Activated naive CD8-positive, alpha-beta T cell treated with anti-CD3 and anti-CD28 coated beads, Interleukin-2, amount 10 ng/mL, durations not matched to agents 7 days and 5 days (primary cell): Measurements from ENCODE around the gene SYT9. TPM values are rescaled to one million over a fixed set of nuclear protein-coding genes. Genes with fewer than 3 reads are reported as not detected.
"Not testable (repeated sequence)": the region's sequence is repeated elsewhere in the genome, so short reads cannot be mapped to it uniquely, and the experiment has no call there.

Experiments
- ATAC-seq: fragments of 150-1000 bp; cut with Tn5 transposase; one replicate; pipeline ENCODE4 v1.10.0; 2021; ENCODE audit warnings: low read depth, moderate library complexity
- POLR2A ChIA-PET: fragments of 350-600 bp; sonication (Branson Sonifier 250); formaldehyde crosslinking; loops from one replicate; lab custom pipeline; 2021; ENCODE audit warnings: antibody characterized with exemption; lab: Charles Lee
- DNase-seq: peaks from one replicate; pipeline ENCODE4 v3.0.0; 2021
- H3K27ac Mint-ChIP-seq: one replicate; pipeline ENCODE4 v1.8.0; 2022; ENCODE audit warnings: mild to moderate bottlenecking, mixed read lengths
- H3K27me3 Mint-ChIP-seq: one replicate; pipeline ENCODE4 v1.8.0; 2022; ENCODE audit warnings: mild to moderate bottlenecking, moderate library complexity, mixed read lengths
- H3K36me3 Mint-ChIP-seq: one replicate; pipeline ENCODE4 v1.8.0; 2021; ENCODE audit warnings: mild to moderate bottlenecking, mixed read lengths
- H3K4me1 Mint-ChIP-seq: one replicate; pipeline ENCODE4 v1.8.0; 2021; ENCODE audit warnings: mixed read lengths
- H3K4me3 Mint-ChIP-seq: one replicate; pipeline ENCODE4 v1.8.0; 2022; ENCODE audit warnings: mild to moderate bottlenecking, moderate library complexity, mixed read lengths
- H3K9me3 Mint-ChIP-seq: one replicate; pipeline ENCODE4 v1.8.0; 2021; ENCODE audit warnings: mixed read lengths
- total RNA-seq, 2 experiments: library from RNA; stranded (reverse); gene quantifications; one replicate each; pipeline ENCODE4 v1.2.3, GENCODE V29; 2021

Gene SYT9
- total RNA-seq, 2 experiments from 2014 or later, result not detected

GRCh38 chr11:7501894-7502293 is 250.2 kb downstream of the SYT9 start:
- no peak for DNase-seq
- POLR2A ChIA-PET, result interaction anchor here (1.2 kb wide), 1 partner anchor 11 kb away, joined by 3 read pairs; no protein-coding TSS in a partner anchor

GRCh38 chr11:7506243-7506642 is 254.5 kb downstream of the SYT9 start:
- no peaks in the 10 kb centered on the region for H3K4me1 Mint-ChIP-seq
- no peak overlapping the region for H3K4me3 Mint-ChIP-seq
- POLR2A ChIA-PET, result no interaction called here
- DNase-seq, result no peak
- ATAC-seq, result no peak
- no peaks in the 10 kb centered on the region for H3K36me3 Mint-ChIP-seq
- no peak overlapping the region for H3K27ac Mint-ChIP-seq
- no peaks in the 10 kb centered on the region for H3K9me3 Mint-ChIP-seq
- no peaks in the 10 kb centered on the region for H3K27me3 Mint-ChIP-seq

More at GRCh38 chr11:7501894-7502293, 250.2 kb downstream of the SYT9 start:
- ATAC-seq, result no peak
- H3K4me3 Mint-ChIP-seq, result no peak overlapping the region
- H3K9me3 Mint-ChIP-seq, result no peaks in the 10 kb centered on the region
- H3K36me3 Mint-ChIP-seq, result no peaks in the 10 kb centered on the region
- H3K27me3 Mint-ChIP-seq, result no peaks in the 10 kb centered on the region
- no peaks in the 10 kb centered on the region for H3K4me1 Mint-ChIP-seq
- H3K27ac Mint-ChIP-seq, result no peak overlapping the region

- Mint-ChIP-seq H3K36me3 (no peaks in the 10 kb centered on the region), H3K27me3 (peaks cover 3% of the 10 kb centered on the region), H3K9me3 (no peaks in the 10 kb centered on the region), H3K4me3 (no peak overlapping the region), H3K27ac (no peak overlapping the region), H3K4me1 (peaks cover 9% of the 10 kb centered on the region)
- POLR2A ChIA-PET, result no interaction called here
- ATAC-seq (no peak), DNase-seq (no peak)
Observed at GRCh38 chr11:7508087-7508486, 256.4 kb downstream of the SYT9 start.

GRCh38 chr11:7509966-7510365 is 258.3 kb downstream of the SYT9 start:
- no peaks in the 10 kb centered on the region for H3K9me3 Mint-ChIP-seq

GRCh38 chr11:7511401-7511800 is 259.7 kb downstream of the SYT9 start:
- POLR2A ChIA-PET, result no interaction called here
- Mint-ChIP-seq H3K27me3 (peaks cover 7% of the 10 kb centered on the region), H3K4me3 (no peak overlapping the region), H3K9me3 (no peaks in the 10 kb centered on the region), H3K36me3 (peaks cover 7% of the 10 kb centered on the region), H3K4me1 (peaks cover 24% of the 10 kb centered on the region), H3K27ac (no peak overlapping the region)
- no peak for DNase-seq
- ATAC-seq, result no peak

More at GRCh38 chr11:7509966-7510365, 258.3 kb downstream of the SYT9 start:
- DNase-seq (no peak), ATAC-seq (no peak)
- Mint-ChIP-seq H3K27ac (no peak overlapping the region), H3K4me3 (no peak overlapping the region), H3K4me1 (peaks cover 11% of the 10 kb centered on the region), H3K36me3 (no peaks in the 10 kb centered on the region), H3K27me3 (peaks cover 3% of the 10 kb centered on the region)
- POLR2A ChIA-PET, result no interaction called here

- POLR2A ChIA-PET, result interaction anchor here (0.6 to 1.6 kb wide), 6 partner anchors 12 to 153 kb away, joined by 3 to 5 read pairs (median 4); no protein-coding TSS in a partner anchor
- ATAC-seq, result peak; percentile 31
- peaks cover 7% of the 10 kb centered on the region for H3K27me3 Mint-ChIP-seq
- H3K36me3 Mint-ChIP-seq, result peaks cover 7% of the 10 kb centered on the region
- peaks cover 32% of the 10 kb centered on the region for H3K4me1 Mint-ChIP-seq
- H3K27ac Mint-ChIP-seq, result peak overlapping the region; percentile 91
- peak overlapping the region; percentile 88 for H3K4me3 Mint-ChIP-seq
- DNase-seq, result peak; percentile 51
- no peaks in the 10 kb centered on the region for H3K9me3 Mint-ChIP-seq
Observed at GRCh38 chr11:7512525-7513233, 261.0 kb downstream of the SYT9 start.

- peak; percentile 93 for DNase-seq
- Mint-ChIP-seq H3K9me3 (no peaks in the 10 kb centered on the region), H3K27ac (peak within 1 kb of the TSS; percentile 91), H3K36me3 (peaks cover 7% of the 10 kb centered on the region), H3K4me1 (peaks cover 32% of the 10 kb centered on the region), H3K4me3 (peak within 1 kb of the TSS; percentile 88), H3K27me3 (peaks cover 7% of the 10 kb centered on the region)
- POLR2A ChIA-PET, result interaction anchor here (0.7 to 1.6 kb wide), 5 partner anchors 13 to 152 kb away, joined by 3 to 5 read pairs (median 4); no protein-coding TSS in a partner anchor
- peak; percentile 88 for ATAC-seq
Observed at GRCh38 chr11:7513234-7514098, 261.8 kb downstream of the SYT9 start, which contains the start of gene PPFIBP2. Gene PPFIBP2, plus strand, starts transcription at chr11:7513999. Its CDS starts 35,477 bp downstream, at chr11:7549476.

GRCh38 chr11:7514099-7514591 is 262.4 kb downstream of the SYT9 start:
- Mint-ChIP-seq H3K9me3 (no peaks in the 10 kb centered on the region), H3K36me3 (peaks cover 13% of the 10 kb centered on the region), H3K27ac (peak overlapping the region; percentile 58), H3K4me3 (peak overlapping the region; percentile 88), H3K4me1 (peaks cover 36% of the 10 kb centered on the region), H3K27me3 (peaks cover 7% of the 10 kb centered on the region)
- ATAC-seq (peak; percentile 22), DNase-seq (no peak)
- POLR2A ChIA-PET, result interaction anchor here (1.0 to 1.6 kb wide), 5 partner anchors 11 to 151 kb away, joined by 3 to 5 read pairs (median 4); no protein-coding TSS in a partner anchor

GRCh38 chr11:7515447-7515886 is 263.8 kb downstream of the SYT9 start:
- POLR2A ChIA-PET, result interaction anchor here (0.5 to 1.5 kb wide), 2 partner anchors 9 to 507 kb away, joined by 3 to 5 read pairs; no protein-coding TSS in a partner anchor

GRCh38 chr11:7516475-7516874 is 264.8 kb downstream of the SYT9 start:
- H3K9me3 Mint-ChIP-seq, result no peaks in the 10 kb centered on the region
- H3K4me1 Mint-ChIP-seq, result peaks cover 39% of the 10 kb centered on the region
- H3K27me3 Mint-ChIP-seq, result peaks cover 5% of the 10 kb centered on the region
- POLR2A ChIA-PET, result no interaction called here
- DNase-seq (no peak), ATAC-seq (no peak)
- peak overlapping the region; percentile 65 for H3K4me3 Mint-ChIP-seq
- peak overlapping the region; percentile 84 for H3K27ac Mint-ChIP-seq
- peaks cover 13% of the 10 kb centered on the region for H3K36me3 Mint-ChIP-seq

More at GRCh38 chr11:7515447-7515886, 263.8 kb downstream of the SYT9 start:
- no peaks in the 10 kb centered on the region for H3K9me3 Mint-ChIP-seq
- peaks cover 13% of the 10 kb centered on the region for H3K36me3 Mint-ChIP-seq
- H3K4me1 Mint-ChIP-seq, result peaks cover 40% of the 10 kb centered on the region
- ATAC-seq (no peak), DNase-seq (no peak)
- H3K4me3 Mint-ChIP-seq, result peak overlapping the region; percentile 65
- H3K27me3 Mint-ChIP-seq, result peaks cover 7% of the 10 kb centered on the region
- H3K27ac Mint-ChIP-seq, result peak overlapping the region; percentile 84

- DNase-seq, POLR2A ChIA-PET, H3K9me3 Mint-ChIP-seq, ATAC-seq, H3K27ac Mint-ChIP-seq, H3K4me3 Mint-ChIP-seq, H3K27me3 Mint-ChIP-seq: not testable (repeated sequence)
- Mint-ChIP-seq H3K36me3 (peaks cover 13% of the 10 kb centered on the region), H3K4me1 (peaks cover 33% of the 10 kb centered on the region)
Observed at GRCh38 chr11:7517743-7518142, 266.0 kb downstream of the SYT9 start.
